ENCODE results near the gene UBE2D1. TPM values are rescaled to one million over a fixed set of nuclear protein-coding genes. Genes with fewer than 3 reads are reported as not detected.

UBE2D1 gene
- total RNA-seq, 6 experiments from 2014 or later, result 8.1 to 11.3 (median 10.1) TPM

DNA sequence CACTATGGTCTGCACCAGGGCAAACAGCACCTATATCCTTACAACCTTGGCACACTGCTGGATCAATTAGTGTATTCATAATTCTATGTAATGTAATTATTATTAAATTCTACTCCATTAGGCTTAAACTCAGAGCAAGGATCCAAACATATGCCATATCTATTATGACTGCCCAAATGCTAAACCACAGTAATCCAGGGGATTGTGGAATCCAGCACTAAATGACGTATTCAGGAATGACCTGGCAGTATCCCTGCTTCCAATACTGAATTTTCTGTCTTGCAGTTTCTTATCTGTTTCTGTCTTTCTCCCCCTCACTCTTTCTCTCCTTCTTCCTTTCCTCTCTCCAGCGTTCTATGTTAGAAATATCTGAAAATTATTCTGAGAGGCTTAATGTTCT is 16.5 kb upstream of the UBE2D1 start:
- Mint-ChIP-seq H3K36me3 (ENCODE audit: low read depth) (no peaks in the 10 kb centered on the region), H3K9me3 (no peaks in the 10 kb centered on the region), H3K27ac (no peak overlapping the region), H3K4me1 (ENCODE audit: low read depth) (peaks cover 7% of the 10 kb centered on the region; the same call in 1 of the 2 replicates), H3K4me3 (no peak overlapping the region), H3K27me3 (ENCODE audit: insufficient read depth) (peaks cover 11% of the 10 kb centered on the region; the same call in 1 of the 2 replicates)
- TF ChIP-seq, protein P1, sequence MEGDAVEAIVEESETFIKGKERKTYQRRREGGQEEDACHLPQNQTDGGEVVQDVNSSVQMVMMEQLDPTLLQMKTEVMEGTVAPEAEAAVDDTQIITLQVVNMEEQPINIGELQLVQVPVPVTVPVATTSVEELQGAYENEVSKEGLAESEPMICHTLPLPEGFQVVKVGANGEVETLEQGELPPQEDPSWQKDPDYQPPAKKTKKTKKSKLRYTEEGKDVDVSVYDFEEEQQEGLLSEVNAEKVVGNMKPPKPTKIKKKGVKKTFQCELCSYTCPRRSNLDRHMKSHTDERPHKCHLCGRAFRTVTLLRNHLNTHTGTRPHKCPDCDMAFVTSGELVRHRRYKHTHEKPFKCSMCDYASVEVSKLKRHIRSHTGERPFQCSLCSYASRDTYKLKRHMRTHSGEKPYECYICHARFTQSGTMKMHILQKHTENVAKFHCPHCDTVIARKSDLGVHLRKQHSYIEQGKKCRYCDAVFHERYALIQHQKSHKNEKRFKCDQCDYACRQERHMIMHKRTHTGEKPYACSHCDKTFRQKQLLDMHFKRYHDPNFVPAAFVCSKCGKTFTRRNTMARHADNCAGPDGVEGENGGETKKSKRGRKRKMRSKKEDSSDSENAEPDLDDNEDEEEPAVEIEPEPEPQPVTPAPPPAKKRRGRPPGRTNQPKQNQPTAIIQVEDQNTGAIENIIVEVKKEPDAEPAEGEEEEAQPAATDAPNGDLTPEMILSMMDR (IDR thresholded peaks at IDR 0.05), result no peak
- no peak for DNase-seq

- Mint-ChIP-seq H3K27me3 (ENCODE audit: insufficient read depth) (peaks cover 10% of the 10 kb centered on the region; the same call in 1 of the 2 replicates), H3K4me1 (ENCODE audit: low read depth) (peaks cover 7% of the 10 kb centered on the region; the same call in 1 of the 2 replicates), H3K4me3 (no peak overlapping the region), H3K9me3 (no peaks in the 10 kb centered on the region), H3K27ac (no peak overlapping the region), H3K36me3 (ENCODE audit: low read depth) (no peaks in the 10 kb centered on the region)
- DNase-seq, result no peak
- TF ChIP-seq, protein P1 (IDR thresholded peaks at IDR 0.05), result no peak
These were observed 15.2 kb upstream of the UBE2D1 start for GRCh38 chr10:58319599-58319998.

DNA sequence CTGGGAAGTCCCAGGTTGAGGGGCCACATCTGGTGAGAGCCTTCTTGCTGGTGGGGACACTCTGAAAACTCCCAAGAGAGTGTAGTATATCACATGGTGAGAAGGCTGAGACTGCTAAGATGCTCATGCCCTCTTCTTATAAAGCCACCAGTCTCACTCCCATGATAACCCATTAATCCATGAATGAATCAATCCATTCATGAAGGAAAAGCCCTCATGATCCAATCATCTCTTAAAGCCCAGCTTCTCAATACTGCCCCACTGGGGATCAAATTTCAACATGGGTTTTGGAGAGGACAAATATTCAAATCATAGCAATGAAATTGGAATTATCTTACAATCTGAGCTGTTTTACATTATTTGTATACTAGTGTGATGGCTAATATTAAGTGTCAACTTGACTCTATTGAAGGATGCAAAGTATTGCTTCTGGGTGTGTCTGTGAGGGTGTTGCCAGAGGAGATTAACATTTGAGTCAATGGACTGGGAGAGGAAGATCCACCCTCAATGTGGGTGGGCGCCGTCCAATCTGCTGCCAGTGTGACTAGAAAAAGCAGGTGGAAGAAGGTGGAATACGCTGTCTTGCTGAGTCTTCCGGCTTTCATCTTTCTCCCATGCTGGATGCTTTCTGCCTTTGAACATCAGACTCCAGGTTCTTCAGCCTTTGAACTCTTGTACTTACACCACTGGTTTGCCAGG is 14.3 kb upstream of the UBE2D1 start:
- Mint-ChIP-seq H3K4me3 (no peak overlapping the region), H3K27ac (no peak overlapping the region), H3K4me1 (ENCODE audit: low read depth) (peaks cover 7% of the 10 kb centered on the region; the same call in 1 of the 2 replicates), H3K36me3 (ENCODE audit: low read depth) (no peaks in the 10 kb centered on the region), H3K27me3 (ENCODE audit: insufficient read depth) (peaks cover 8% of the 10 kb centered on the region), H3K9me3 (no peaks in the 10 kb centered on the region)
- TF ChIP-seq, protein P1 (IDR thresholded peaks at IDR 0.05), result no peak
- no peak for DNase-seq

- H3K4me3 Mint-ChIP-seq, result no peak overlapping the region
- DNase-seq, result no peak
- H3K27me3 Mint-ChIP-seq (ENCODE audit: insufficient read depth), result peaks cover 11% of the 10 kb centered on the region
- H3K9me3 Mint-ChIP-seq, result no peaks in the 10 kb centered on the region
- no peaks in the 10 kb centered on the region for H3K36me3 Mint-ChIP-seq (ENCODE audit: low read depth)
- TF ChIP-seq, protein P1 (IDR thresholded peaks at IDR 0.05), result no peak
- H3K27ac Mint-ChIP-seq, result no peak overlapping the region
- peaks cover 15% of the 10 kb centered on the region for H3K4me1 Mint-ChIP-seq (ENCODE audit: low read depth)
These were observed 12.6 kb upstream of the UBE2D1 start for GRCh38 chr10:58322072-58322834.

GRCh38 chr10:58322835-58323209 is 12.0 kb upstream of the UBE2D1 start:
- Mint-ChIP-seq H3K27me3 (ENCODE audit: insufficient read depth) (peaks cover 11% of the 10 kb centered on the region), H3K36me3 (ENCODE audit: low read depth) (no peaks in the 10 kb centered on the region), H3K27ac (no peak overlapping the region), H3K4me1 (ENCODE audit: low read depth) (peaks cover 20% of the 10 kb centered on the region), H3K9me3 (no peaks in the 10 kb centered on the region), H3K4me3 (no peak overlapping the region)
- no peak for DNase-seq
- TF ChIP-seq, protein P1 (IDR thresholded peaks at IDR 0.05), result no peak
